SK-N-SH (cell line): Measurements from ENCODE around the gene RPS5. TPM values are rescaled to one million over a fixed set of nuclear protein-coding genes. Genes with fewer than 3 reads are reported as not detected.
A peak's percentile ranks its signal among the peaks of the same experiment; 100 is the strongest.

Source experiments
- CTCF ChIA-PET: fragments of 300-600, 350-600 bp; formaldehyde crosslinking; extraction: SDS; loops from one replicate; lab custom pipeline; 2021; lab: Yijun Ruan, JAX
- POLR2A ChIA-PET: fragments of 350-600 bp; sonication (Branson Sonifier 250); formaldehyde crosslinking; extraction: SDS; loops from one replicate; lab custom pipeline; 2020; ENCODE audit warnings: antibody characterized with exemption, inconsistent platforms; lab: Yijun Ruan, JAX
- DNase-seq: peaks from one replicate; pipeline ENCODE4 v3.0.0; 2012
- H2AFZ ChIP-seq: fragments of 200-600 bp; sonication (generic); 2 replicates; pipeline ENCODE4 v1.8.1; 2016; ENCODE audit warnings: antibody characterized with exemption, mild to moderate bottlenecking, low read depth
- H3F3A ChIP-seq: fragments of 200-600 bp; sonication (generic); replicated peaks from 2 replicates; pipeline ENCODE3; 2016; ENCODE audit warnings: antibody characterized with exemption, mild to moderate bottlenecking; ENCODE audit not compliant: insufficient read depth
- H3K27ac ChIP-seq, 2 experiments: fragments of 200-500 bp in 1 of 2; fragments of 200-600 bp in 1 of 2; sonication (Bioruptor generic) in 1 of 2; sonication (generic), shearing (Covaris generic) in 1 of 2; 2 replicates each; pipeline versions ENCODE4 v1.5.1 to v1.6.1; 2014 to 2016; ENCODE audit warnings: low read depth in 2 of 2, inconsistent platforms in 1 of 2, low read length in 1 of 2, mild to moderate bottlenecking in 1 of 2, mixed read lengths in 1 of 2
- H3K27me3 ChIP-seq: fragments of 200-600 bp; sonication (generic), shearing (Covaris generic); 2 replicates; pipeline ENCODE4 v1.6.1; 2016; ENCODE audit warnings: mixed run types; ENCODE audit not compliant: insufficient read depth
- H3K36me3 ChIP-seq, 2 experiments: fragments of 200-500 bp in 1 of 2; fragments of 200-600 bp in 1 of 2; sonication (Bioruptor generic) in 1 of 2; sonication (generic) in 1 of 2; replicated peaks in 1 of 2; 2 replicates each; pipeline versions ENCODE3 to v1.5.1; 2014 to 2016; ENCODE audit warnings: low read length in 1 of 2, mild to moderate bottlenecking in 1 of 2; ENCODE audit not compliant: insufficient read depth in 2 of 2, control insufficient read depth in 1 of 2
- H3K4me1 ChIP-seq, 2 experiments: fragments of 200-500 bp in 1 of 2; fragments of 200-600 bp in 1 of 2; sonication (Bioruptor generic) in 1 of 2; sonication (generic), shearing (Covaris generic) in 1 of 2; 2 replicates each; pipeline versions ENCODE4 v1.5.1 to v1.6.1; 2014 to 2016; ENCODE audit warnings: low read depth in 1 of 2, low read length in 1 of 2, mixed run types in 1 of 2; ENCODE audit not compliant: insufficient read depth in 2 of 2, control insufficient read depth in 1 of 2
- H3K4me2 ChIP-seq: fragments of 200-600 bp; sonication (generic), shearing (Covaris generic); 2 replicates; pipeline ENCODE4 v1.6.1; 2017; ENCODE audit warnings: mixed run types
- H3K4me3 ChIP-seq, 2 experiments: fragments of 200-500 bp in 1 of 2; fragments of 200-600 bp in 1 of 2; sonication (Bioruptor generic) in 1 of 2; sonication (generic), shearing (Covaris generic) in 1 of 2; 2 replicates each; pipeline versions ENCODE4 v1.5.1 to v1.8.1; 2014 to 2016; ENCODE audit warnings: low read depth in 2 of 2, inconsistent platforms in 1 of 2, low read length in 1 of 2, mild to moderate bottlenecking in 1 of 2, mixed read lengths in 1 of 2, moderate library complexity in 1 of 2
- H3K79me2 ChIP-seq: fragments of 200-600 bp; sonication (generic); 2 replicates; pipeline ENCODE4 v1.8.1; 2017; ENCODE audit warnings: mild to moderate bottlenecking; ENCODE audit not compliant: insufficient read depth
- H3K9ac ChIP-seq: fragments of 200-600 bp; sonication (generic); 2 replicates; pipeline ENCODE4 v1.6.1; 2017; ENCODE audit warnings: mixed run types
- H3K9me2 ChIP-seq: fragments of 200-600 bp; sonication (generic); 2 replicates; pipeline ENCODE4 v1.6.1; 2017; ENCODE audit warnings: mixed run types
- H3K9me3 ChIP-seq: fragments of 200-600 bp; sonication (generic); 2 replicates; pipeline ENCODE4 v1.6.1; 2017; ENCODE audit warnings: mixed run types, mild to moderate bottlenecking, moderate library complexity
- H4K20me1 ChIP-seq: fragments of 200-600 bp; sonication (generic); 2 replicates; pipeline ENCODE4 v1.6.1; 2017; ENCODE audit warnings: mild to moderate bottlenecking, mixed run types; ENCODE audit not compliant: insufficient read depth
- ELF1 ChIP-seq: IDR thresholded peaks from 2 replicates; pipeline ENCODE4 v1.4.0; 2012
- FOXJ3 ChIP-seq: sonication (generic); formaldehyde crosslinking; IDR thresholded peaks from 2 replicates; pipeline ENCODE4 v1.5.1; 2020; ENCODE audit warnings: mild to moderate bottlenecking, missing genetic modification reagents
- FOXM1 ChIP-seq: IDR thresholded peaks from 2 replicates; pipeline ENCODE4 v1.4.0; 2012; ENCODE audit warnings: low read depth, mild to moderate bottlenecking
- MEF2A ChIP-seq: IDR thresholded peaks from 2 replicates; pipeline ENCODE4 v1.4.0; 2012; ENCODE audit warnings: low read depth, borderline replicate concordance
- ZBTB33 ChIP-seq: IDR thresholded peaks from 2 replicates; pipeline ENCODE4 v1.4.0; 2012; ENCODE audit warnings: low read depth, borderline replicate concordance
- WGBS: methylation state at CpG from one replicate; pipeline ENCODE4 v1.1.6; 2017; ENCODE audit warnings: low lambda C conversion rate; 5-methylcytosine and 5-hydroxymethylcytosine counted together
- polyA plus RNA-seq, 3 experiments: library from polyadenylated mRNA; depleted of rRNA; stranded (reverse); fragments of >200 nt; gene quantifications; 2 replicates each; pipeline ENCODE4 v1.2.3, GENCODE V29; 2012
- TF ChIP-seq, protein P1 (sequence below): IDR thresholded peaks from 2 replicates; pipeline ENCODE4 v1.4.0; 2012; ENCODE audit warnings: low read depth, borderline replicate concordance
- TF ChIP-seq, protein P2 (sequence below): IDR thresholded peaks from 2 replicates; pipeline ENCODE4; 2012
- TF ChIP-seq, protein P3 (sequence below): fragments of 200-600 bp; sonication (generic); IDR thresholded peaks from 2 replicates; pipeline ENCODE4 v1.6.1; 2017; ENCODE audit warnings: antibody characterized with exemption, mild to moderate bottlenecking, moderate library complexity
- TF ChIP-seq, protein P4 (sequence below): IDR thresholded peaks from 2 replicates; pipeline ENCODE4 v1.4.0; 2012; ENCODE audit warnings: low read depth

The RPS5 gene
- polyA plus RNA-seq, 1 of the 3 experiments (the other 2 are of a cell fraction), result 4,334 TPM

- Histone ChIP-seq H3K9me2 (no peaks in the 10 kb centered on the region), H3K27me3 (no peaks in the 10 kb centered on the region), H3K9ac (no peak overlapping the region), H3F3A (peaks cover 45% of the 10 kb centered on the region), H3K9me3 (no peaks in the 10 kb centered on the region), H3K79me2 (peaks cover 26% of the 10 kb centered on the region), H4K20me1 (peaks cover 18% of the 10 kb centered on the region), H3K4me1 (peaks cover 6 to 15% of the 10 kb centered on the region in 2 experiments; a peak in 2 of 4 replicates), H3K4me3 (no peak overlapping the region), H3K4me2 (no peak overlapping the region), H3K27ac (no peak overlapping the region), H2AFZ (no peak overlapping the region), H3K36me3 (peaks cover 28 to 30% of the 10 kb centered on the region in 2 experiments)
- ChIA-PET CTCF (no interaction called here), POLR2A (no interaction called here)
- TF ChIP-seq MEF2A, result no peak
- TF ChIP-seq, protein P1, sequence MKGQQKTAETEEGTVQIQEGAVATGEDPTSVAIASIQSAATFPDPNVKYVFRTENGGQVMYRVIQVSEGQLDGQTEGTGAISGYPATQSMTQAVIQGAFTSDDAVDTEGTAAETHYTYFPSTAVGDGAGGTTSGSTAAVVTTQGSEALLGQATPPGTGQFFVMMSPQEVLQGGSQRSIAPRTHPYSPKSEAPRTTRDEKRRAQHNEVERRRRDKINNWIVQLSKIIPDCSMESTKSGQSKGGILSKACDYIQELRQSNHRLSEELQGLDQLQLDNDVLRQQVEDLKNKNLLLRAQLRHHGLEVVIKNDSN, result no peak
- no peak for TF ChIP-seq FOXM1
- TF ChIP-seq, protein P2, sequence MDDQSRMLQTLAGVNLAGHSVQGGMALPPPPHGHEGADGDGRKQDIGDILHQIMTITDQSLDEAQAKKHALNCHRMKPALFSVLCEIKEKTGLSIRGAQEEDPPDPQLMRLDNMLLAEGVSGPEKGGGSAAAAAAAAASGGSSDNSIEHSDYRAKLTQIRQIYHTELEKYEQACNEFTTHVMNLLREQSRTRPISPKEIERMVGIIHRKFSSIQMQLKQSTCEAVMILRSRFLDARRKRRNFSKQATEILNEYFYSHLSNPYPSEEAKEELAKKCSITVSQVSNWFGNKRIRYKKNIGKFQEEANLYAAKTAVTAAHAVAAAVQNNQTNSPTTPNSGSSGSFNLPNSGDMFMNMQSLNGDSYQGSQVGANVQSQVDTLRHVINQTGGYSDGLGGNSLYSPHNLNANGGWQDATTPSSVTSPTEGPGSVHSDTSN, result peak; percentile 1; the same call in 1 of the 2 replicates
- TF ChIP-seq ELF1, result peak; percentile 21; the same call in 1 of the 2 replicates
- TF ChIP-seq, protein P3, sequence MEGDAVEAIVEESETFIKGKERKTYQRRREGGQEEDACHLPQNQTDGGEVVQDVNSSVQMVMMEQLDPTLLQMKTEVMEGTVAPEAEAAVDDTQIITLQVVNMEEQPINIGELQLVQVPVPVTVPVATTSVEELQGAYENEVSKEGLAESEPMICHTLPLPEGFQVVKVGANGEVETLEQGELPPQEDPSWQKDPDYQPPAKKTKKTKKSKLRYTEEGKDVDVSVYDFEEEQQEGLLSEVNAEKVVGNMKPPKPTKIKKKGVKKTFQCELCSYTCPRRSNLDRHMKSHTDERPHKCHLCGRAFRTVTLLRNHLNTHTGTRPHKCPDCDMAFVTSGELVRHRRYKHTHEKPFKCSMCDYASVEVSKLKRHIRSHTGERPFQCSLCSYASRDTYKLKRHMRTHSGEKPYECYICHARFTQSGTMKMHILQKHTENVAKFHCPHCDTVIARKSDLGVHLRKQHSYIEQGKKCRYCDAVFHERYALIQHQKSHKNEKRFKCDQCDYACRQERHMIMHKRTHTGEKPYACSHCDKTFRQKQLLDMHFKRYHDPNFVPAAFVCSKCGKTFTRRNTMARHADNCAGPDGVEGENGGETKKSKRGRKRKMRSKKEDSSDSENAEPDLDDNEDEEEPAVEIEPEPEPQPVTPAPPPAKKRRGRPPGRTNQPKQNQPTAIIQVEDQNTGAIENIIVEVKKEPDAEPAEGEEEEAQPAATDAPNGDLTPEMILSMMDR, result no peak
- TF ChIP-seq ZBTB33, result no peak
- no peak for DNase-seq
- WGBS, result 96% methylated on average over 74 of the region's 75 CpGs
These were observed 9.0 kb downstream of the RPS5 start for GRCh38 chr19:58395979-58396627.

DNA sequence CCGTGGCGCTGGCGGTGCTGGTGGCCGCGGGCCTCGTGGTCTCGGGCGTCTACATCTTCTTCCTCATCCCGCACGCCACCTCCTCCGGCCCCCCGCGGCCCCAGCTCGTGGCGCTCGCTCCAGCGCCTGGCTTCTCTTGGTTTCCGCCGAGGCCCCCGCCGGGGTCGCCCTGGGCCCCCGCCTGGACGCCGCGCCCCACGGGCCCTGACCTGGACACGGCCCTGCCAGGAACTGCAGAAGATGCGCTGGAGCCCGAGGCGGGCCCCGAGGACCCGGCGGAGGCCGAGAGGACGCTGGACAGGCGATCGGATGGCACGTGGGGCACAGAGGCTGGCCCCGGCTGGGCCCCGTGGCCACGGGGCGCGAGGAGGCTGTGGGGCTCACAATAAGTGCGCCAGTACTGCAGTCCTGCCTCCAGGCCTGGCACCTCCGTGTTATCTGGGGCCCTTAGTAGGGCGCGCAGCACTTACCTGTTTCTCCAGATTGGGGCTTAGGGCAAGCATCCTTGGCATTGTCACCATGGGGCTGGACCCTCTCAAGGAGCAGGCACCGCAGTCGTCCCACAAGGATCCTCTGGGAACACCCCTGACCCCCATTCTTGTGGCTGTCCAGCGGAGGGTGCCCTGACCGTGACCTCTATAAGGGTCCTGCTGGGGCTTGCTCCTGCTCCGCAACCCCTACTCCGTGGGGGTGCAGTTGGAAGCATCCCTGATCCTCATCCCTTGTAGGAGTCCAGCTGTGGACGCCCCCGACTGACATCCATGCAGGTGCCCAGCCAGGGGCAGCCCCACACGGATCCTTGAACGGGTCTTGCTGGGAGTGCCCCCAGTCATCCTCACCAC lies 9.8 kb downstream of the RPS5 start:
- H3F3A ChIP-seq, result peaks cover 40% of the 10 kb centered on the region
- 96% methylated on average over 42 of the region's 58 CpGs for WGBS
- H3K36me3 ChIP-seq, result peaks cover 21 to 30% of the 10 kb centered on the region in 2 experiments
- H3K9me2 ChIP-seq, result no peaks in the 10 kb centered on the region
- H3K4me3 ChIP-seq, result no peak overlapping the region
- no peaks in the 10 kb centered on the region for H3K9me3 ChIP-seq
- ChIA-PET CTCF (no interaction called here), POLR2A (no interaction called here)
- peaks cover 10% of the 10 kb centered on the region for H4K20me1 ChIP-seq
- no peak overlapping the region for H3K9ac ChIP-seq
- no peak for DNase-seq
- peaks cover 19% of the 10 kb centered on the region for H3K79me2 ChIP-seq
- no peak overlapping the region; a peak in 1 of 4 replicates for H3K27ac ChIP-seq
- TF ChIP-seq, protein P4, sequence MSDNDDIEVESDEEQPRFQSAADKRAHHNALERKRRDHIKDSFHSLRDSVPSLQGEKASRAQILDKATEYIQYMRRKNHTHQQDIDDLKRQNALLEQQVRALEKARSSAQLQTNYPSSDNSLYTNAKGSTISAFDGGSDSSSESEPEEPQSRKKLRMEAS, result no peak
- TF ChIP-seq FOXJ3 (CRISPR knock-in tag), result no peak
- TF ChIP-seq ELF1, result no peak
- no peak overlapping the region for H2AFZ ChIP-seq
- H3K4me1 ChIP-seq, result peaks cover 6 to 16% of the 10 kb centered on the region in 2 experiments; a peak in 2 of 4 replicates
- no peak overlapping the region for H3K4me2 ChIP-seq
- no peaks in the 10 kb centered on the region for H3K27me3 ChIP-seq
